Stimulated activated CD8-positive, alpha-beta memory T cell treated with anti-CD3 and anti-CD28 coated beads, Interleukin-2, amount 100 ng/mL, for 1 hour (primary cell): ENCODE data around the gene FBXO2.

Source experiments
- DNase-seq, 2 donors: peaks; one replicate each; pipeline ENCODE4 v3.0.0-alpha.2; 2020; ENCODE audit warnings: low read depth in 2 of 2

The FBXO2 gene

GRCh38 chr1:11654137-11654938, at the start of gene FBXO2, which contains the start of gene FBXO44:
Gene FBXO2 (minus strand): TSS chr1:11654429. CDS start chr1:11654340, 89 bp downstream.
Gene FBXO44 (plus strand): TSS chr1:11654877. CDS start chr1:11655836, 959 bp downstream.
- peak; percentile 33 to 55 for DNase-seq

GRCh38 chr1:11703357-11704193, 49.3 kb upstream of the FBXO2 start:
- no peak for DNase-seq

GRCh38 chr1:11701981-11702803, 48.0 kb upstream of the FBXO2 start:
- no peak for DNase-seq

GRCh38 chr1:11701551-11701961, 47.3 kb upstream of the FBXO2 start:
- DNase-seq = no peak

- no peak for DNase-seq
Measured at GRCh38 chr1:11700601-11701467, 46.6 kb upstream of the FBXO2 start.

GRCh38 chr1:11697893-11698210, 43.6 kb upstream of the FBXO2 start:
- DNase-seq = no peak

- no peak for DNase-seq
Measured at GRCh38 chr1:11697188-11697892, 43.1 kb upstream of the FBXO2 start.

- DNase-seq = no peak
Measured at GRCh38 chr1:11695861-11696260, 41.6 kb upstream of the FBXO2 start.

GRCh38 chr1:11693917-11694316, 39.7 kb upstream of the FBXO2 start:
- DNase-seq = no peak

- peak; percentile 13 to 24 for DNase-seq
Measured at GRCh38 chr1:11693024-11693590, 38.9 kb upstream of the FBXO2 start.

GRCh38 chr1:11691928-11692711, 37.9 kb upstream of the FBXO2 start:
- no peak for DNase-seq

- no peak for DNase-seq
Measured at GRCh38 chr1:11691302-11691914, 37.2 kb upstream of the FBXO2 start, which contains the start of gene DRAXIN. Gene DRAXIN (plus strand): TSS chr1:11691710. CDS start chr1:11706259, 14,549 bp downstream.

- no peak for DNase-seq
Measured at GRCh38 chr1:11690397-11691301, 36.4 kb upstream of the FBXO2 start.

- DNase-seq = no peak
Measured at GRCh38 chr1:11688506-11688905, 34.3 kb upstream of the FBXO2 start.

GRCh38 chr1:11685210-11685752, 31.1 kb upstream of the FBXO2 start:
- no peak for DNase-seq

- no peak for DNase-seq
Measured at GRCh38 chr1:11684070-11684469, 29.8 kb upstream of the FBXO2 start.

GRCh38 chr1:11682799-11683198, 28.6 kb upstream of the FBXO2 start:
- no peak for DNase-seq
